ENCODE measurements around the gene POU2F1. TPM values are rescaled to one million over a fixed set of nuclear protein-coding genes. Genes with fewer than 3 reads are reported as not detected.

The POU2F1 gene
- total and polyA plus RNA-seq, 2 donors (not counting 1 experiment from before 2014, with no cell fraction given): 5.2 to 48.8 TPM

GRCh38 chr1:167298325-167298724 lies 77.6 kb downstream of the POU2F1 start:
- POLR2A ChIA-PET: no interaction called here
- Mint-ChIP-seq H3K4me3 (no peak overlapping the region), H3K27ac (no peak overlapping the region), H3K27me3 (no peaks in the 10 kb centered on the region), H3K4me1 (peaks cover 35% of the 10 kb centered on the region), H3K9me3 (ENCODE audit: insufficient read depth) (peaks cover 3% of the 10 kb centered on the region)
- Histone ChIP-seq H3K4me1 (ENCODE audit: control insufficient read depth in 2 of 2, insufficient read depth in 2 of 2, low read length in 2 of 2) (no peaks in the 10 kb centered on the region), H3K27me3 (replicated peaks in 1 of 4; ENCODE audit: control extremely low read depth in 1 of 4, control insufficient read depth in 3 of 4, insufficient read depth in 4 of 4, low read length in 3 of 4) (no peaks in the 10 kb centered on the region), H3K27ac (ENCODE audit: low read length in 2 of 2) (no peak overlapping the region), H3K9me3 (ENCODE audit: control extremely low read depth in 1 of 3, control insufficient read depth in 2 of 3, insufficient read depth in 1 of 3, low read length in 2 of 3) (peaks cover 0 to 8% (median 0%) of the 10 kb centered on the region in 3 donors), H3K4me2 (replicated peaks; ENCODE audit: low read depth, low read length, poor library complexity, severe bottlenecking) (no peak overlapping the region), H3K4me3 (ENCODE audit: control extremely low read depth in 1 of 5, extremely low read depth in 1 of 5, insufficient read depth in 1 of 5, low read depth in 2 of 5, low read length in 4 of 5) (no peak overlapping the region), H3K79me2 (ENCODE audit: control insufficient read depth, insufficient read depth, low read length) (peaks cover 62% of the 10 kb centered on the region), H3K36me3 (replicated peaks in 1 of 2; ENCODE audit: control extremely low read depth in 1 of 2, control insufficient read depth in 1 of 2, extremely low read depth in 1 of 2, insufficient read depth in 2 of 2, low read length in 1 of 2) (no peaks in the 10 kb centered on the region), H3K9ac (ENCODE audit: low read length) (no peak overlapping the region), H2AFZ (ENCODE audit: insufficient read depth, low read depth, low read length, poor library complexity, severe bottlenecking) (no peak overlapping the region), H4K20me1 (ENCODE audit: control insufficient read depth, insufficient read depth, low read length, poor library complexity, severe bottlenecking) (peaks cover 28% of the 10 kb centered on the region)
- intact Hi-C loops (cut with micrococcal nuclease): no loop called here
- CTCF ChIA-PET: interaction anchor here (0.5 kb wide), 1 partner anchor 11 kb away, joined by 4 read pairs; no protein-coding TSS in a partner anchor
- ATAC-seq (ENCODE audit: low read depth) (no peak), DNase-seq (no peak)
- no CpG with 5 or more reads among the region's 3 CpGs for WGBS (ENCODE audit: insufficient coverage)
- TF ChIP-seq CTCF (IDR thresholded peaks at IDR 0.05) (no peak), EZH2 (IDR thresholded peaks at IDR 0.05; ENCODE audit: borderline replicate concordance, insufficient read depth, low read depth, low read length, poor library complexity, severe bottlenecking) (no peak)

- Histone ChIP-seq H3K79me2 (ENCODE audit: control insufficient read depth, insufficient read depth, low read length) (peaks cover 50% of the 10 kb centered on the region), H3K4me1 (ENCODE audit: control insufficient read depth in 2 of 2, insufficient read depth in 2 of 2, low read length in 2 of 2) (no peaks in the 10 kb centered on the region), H3K4me2 (replicated peaks; ENCODE audit: low read depth, low read length, poor library complexity, severe bottlenecking) (no peak overlapping the region), H3K36me3 (replicated peaks in 1 of 2; ENCODE audit: control extremely low read depth in 1 of 2, control insufficient read depth in 1 of 2, extremely low read depth in 1 of 2, insufficient read depth in 2 of 2, low read length in 1 of 2) (no peaks in the 10 kb centered on the region), H4K20me1 (ENCODE audit: control insufficient read depth, insufficient read depth, low read length, poor library complexity, severe bottlenecking) (peaks cover 15% of the 10 kb centered on the region), H3K4me3 (ENCODE audit: control extremely low read depth in 1 of 5, extremely low read depth in 1 of 5, insufficient read depth in 1 of 5, low read depth in 2 of 5, low read length in 4 of 5) (no peak overlapping the region), H2AFZ (ENCODE audit: insufficient read depth, low read depth, low read length, poor library complexity, severe bottlenecking) (no peak overlapping the region), H3K9ac (ENCODE audit: low read length) (no peak overlapping the region), H3K27ac (ENCODE audit: low read length in 2 of 2) (no peak overlapping the region), H3K9me3 (ENCODE audit: control extremely low read depth in 1 of 3, control insufficient read depth in 2 of 3, insufficient read depth in 1 of 3, low read length in 2 of 3) (no peaks in the 10 kb centered on the region), H3K27me3 (replicated peaks in 1 of 4; ENCODE audit: control extremely low read depth in 1 of 4, control insufficient read depth in 3 of 4, insufficient read depth in 4 of 4, low read length in 3 of 4) (no peaks in the 10 kb centered on the region)
- Mint-ChIP-seq H3K27ac (no peak overlapping the region), H3K9me3 (ENCODE audit: insufficient read depth) (peaks cover 3% of the 10 kb centered on the region), H3K4me3 (no peak overlapping the region), H3K4me1 (peaks cover 18% of the 10 kb centered on the region), H3K27me3 (no peaks in the 10 kb centered on the region)
- CTCF ChIA-PET: no interaction called here
- DNase-seq: no peak
- ATAC-seq (ENCODE audit: low read depth): no peak
- intact Hi-C loops (cut with micrococcal nuclease): no loop called here
- TF ChIP-seq CTCF (IDR thresholded peaks at IDR 0.05) (no peak), EZH2 (IDR thresholded peaks at IDR 0.05; ENCODE audit: borderline replicate concordance, insufficient read depth, low read depth, low read length, poor library complexity, severe bottlenecking) (no peak)
- WGBS (ENCODE audit: insufficient coverage): no CpG with 5 or more reads among the region's 1 CpG
- POLR2A ChIA-PET: no interaction called here
These were observed 80.7 kb downstream of the POU2F1 start for GRCh38 chr1:167301355-167301754.
